Heart right ventricle (tissue), 16 donors: ENCODE data around the gene DZIP3. TPM values are rescaled to one million over a fixed set of nuclear protein-coding genes. Genes with fewer than 3 reads are reported as not detected.

ENCODE experiments used
- ATAC-seq, 8 donors: fragments of 200-7000 bp; cut with Tn5 transposase; one replicate each; pipeline ENCODE4 v1.9.1; 2020; ENCODE audit warnings: mild to moderate bottlenecking in 8 of 8, moderate library complexity in 8 of 8, moderate number of reproducible peaks in 1 of 8
- DNase-seq, 2 donors: peaks; one replicate each; pipeline ENCODE4 v3.0.0-alpha.2; 2020
- H3K27ac ChIP-seq, 10 donors: fragments of 200-600 bp; sonication (generic) in 2 of 10; one replicate each; pipeline versions ENCODE4 v1.5.0 to v1.8.0; 2020 to 2022; ENCODE audit warnings: mild to moderate bottlenecking in 3 of 10
- H3K27me3 ChIP-seq, 7 donors: fragments of 200-600 bp; one replicate each; pipeline ENCODE4 v1.8.0; 2021 to 2022; ENCODE audit warnings: mild to moderate bottlenecking in 2 of 7
- H3K36me3 ChIP-seq, 9 donors: fragments of 200-600 bp; sonication (generic) in 1 of 9; one replicate each; pipeline versions ENCODE4 v1.5.0 to v1.8.0; 2020 to 2022; ENCODE audit warnings: mild to moderate bottlenecking in 2 of 9
- H3K4me1 ChIP-seq, 9 donors: fragments of 200-600 bp; sonication (generic) in 1 of 9; one replicate each; pipeline versions ENCODE4 v1.5.0 to v1.8.0; 2020 to 2022; ENCODE audit warnings: mild to moderate bottlenecking in 4 of 9
- H3K4me3 ChIP-seq, 10 donors: fragments of 200-600 bp; sonication (generic) in 2 of 10; one replicate each; pipeline versions ENCODE4 v1.5.0 to v1.8.0; 2020 to 2022; ENCODE audit warnings: mild to moderate bottlenecking in 7 of 10, moderate library complexity in 2 of 10
- H3K9me3 ChIP-seq, 11 donors: fragments of 200-600 bp in 10 of 11; sonication (generic) in 2 of 11; one replicate each; pipeline versions ENCODE4 v1.5.0 to v1.8.0; 2013 to 2022; ENCODE audit warnings: mild to moderate bottlenecking in 2 of 11, control low read depth in 1 of 11, moderate library complexity in 1 of 11
- WGBS, 2 donors: extraction: QIAGEN DNeasy Blood & Tissue Kit; methylation state at CpG; one replicate each; pipeline ENCODE4 v1.1.7; 2013; ENCODE audit warnings: inconsistent platforms in 1 of 2; 5-methylcytosine and 5-hydroxymethylcytosine counted together
- intact Hi-C, 10 donors: fragments of 100-400 bp; cut with DNase I; formaldehyde crosslinking; loops; one replicate each; pipeline versions ENCODE4 v1.11.1 to v1.14.2; 2022
- polyA plus RNA-seq, 2 donors: library from polyadenylated mRNA; stranded (reverse); fragments of 200-250 nt; gene quantifications; one replicate each; pipeline ENCODE4 v1.2.3, GENCODE V29; 2013
- total RNA-seq, 10 donors: library from RNA; stranded (reverse); fragmentation: NEBNext Ultra II Directional in 3 of 10; extraction: Animal tissue kit (Norgen Biotek cat#: 25700) in 3 of 10; gene quantifications; one replicate each; pipeline versions ENCODE4 v1.2.1 to v1.2.4, GENCODE V29; 2021 to 2023
- TF ChIP-seq, protein P1 (sequence below), 9 donors: fragments of 200-600 bp; sonication (generic) in 2 of 9; IDR thresholded peaks; one replicate each; pipeline versions ENCODE4 v1.5.0 to v1.8.0; 2021 to 2022; ENCODE audit warnings: antibody characterized with exemption in 9 of 9, mild to moderate bottlenecking in 5 of 9, moderate library complexity in 1 of 9
- donor health status: Arrhythmogenic right ventricular cardiomyopathy.
- donor health status: ischemic (EF 13 %, LVEDD 7.1; RV severe dilation, severe dysfunction).
- donor health status: healthy with polysubstance abuse.
- donor health status: DM: no; HTN: yes; CAD: no.
- donor health status: DM: no; HTN: no; CAD: no.
- donor health status: ischemic (EF 25% LVEDD 6.9; RV normal size, moderate dysfunction).
- donor health status: ischemic (EF 25% LVEDD 5.7; RV mildly dilated, moderate dysfunction).
- donor health status: healthy.
- donor health status: DM: yes; HTN: yes; CAD: no.
- donor health status: Ischemic cardiomyopathy.
- donor health status: ischemic (EF 35%, LVEDD 5.7; RV mildly dilated, moderate dysfunction).
- donor health status: nonischemic (EF 11% LVEDD 7.7; RV severe dilation, severe dysfunction).
- donor health status: DM: yes; HTN: yes; CAD: no.
- donor health status: PGD.
- donor health status: ischemic (EF 29% LVEDD 5.4; RV normal size, mild dysfunction).
- donor health status: nonischemic (EF 23%, LVEDD 6.1; RV moderate dilation, normal function).

Gene DZIP3
- total and polyA plus RNA-seq, 12 donors, result 3.0 to 29.0 (median 18.0) TPM

DNA sequence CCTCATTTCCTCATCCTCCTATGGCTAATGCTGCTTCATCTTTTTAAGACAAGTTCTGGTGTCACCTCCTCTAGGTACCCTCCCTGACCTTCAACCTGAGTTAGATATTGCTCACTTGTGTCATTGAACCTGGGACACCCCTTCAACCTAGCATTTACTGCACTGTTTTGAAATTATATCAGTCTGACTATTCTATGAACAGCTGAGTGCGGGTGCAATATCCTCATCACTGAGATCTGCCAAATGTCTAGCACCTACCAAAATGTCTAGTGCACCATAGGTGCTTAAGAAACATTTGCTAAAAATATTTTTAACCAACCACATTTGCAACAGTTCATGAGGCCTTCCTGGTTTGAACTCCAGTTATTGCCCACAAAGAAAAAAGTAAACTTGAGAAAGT lies 133.2 kb downstream of the DZIP3 start:
- intact Hi-C loops, result no loop called here
- no peak overlapping the region for H3K4me3 ChIP-seq
- no peaks in the 10 kb centered on the region for H3K27me3 ChIP-seq
- no peaks in the 10 kb centered on the region for H3K4me1 ChIP-seq
- ATAC-seq (no peak), DNase-seq (no peak)
- H3K9me3 ChIP-seq, result no peaks in the 10 kb centered on the region
- no peaks in the 10 kb centered on the region for H3K36me3 ChIP-seq
- TF ChIP-seq, protein P1, sequence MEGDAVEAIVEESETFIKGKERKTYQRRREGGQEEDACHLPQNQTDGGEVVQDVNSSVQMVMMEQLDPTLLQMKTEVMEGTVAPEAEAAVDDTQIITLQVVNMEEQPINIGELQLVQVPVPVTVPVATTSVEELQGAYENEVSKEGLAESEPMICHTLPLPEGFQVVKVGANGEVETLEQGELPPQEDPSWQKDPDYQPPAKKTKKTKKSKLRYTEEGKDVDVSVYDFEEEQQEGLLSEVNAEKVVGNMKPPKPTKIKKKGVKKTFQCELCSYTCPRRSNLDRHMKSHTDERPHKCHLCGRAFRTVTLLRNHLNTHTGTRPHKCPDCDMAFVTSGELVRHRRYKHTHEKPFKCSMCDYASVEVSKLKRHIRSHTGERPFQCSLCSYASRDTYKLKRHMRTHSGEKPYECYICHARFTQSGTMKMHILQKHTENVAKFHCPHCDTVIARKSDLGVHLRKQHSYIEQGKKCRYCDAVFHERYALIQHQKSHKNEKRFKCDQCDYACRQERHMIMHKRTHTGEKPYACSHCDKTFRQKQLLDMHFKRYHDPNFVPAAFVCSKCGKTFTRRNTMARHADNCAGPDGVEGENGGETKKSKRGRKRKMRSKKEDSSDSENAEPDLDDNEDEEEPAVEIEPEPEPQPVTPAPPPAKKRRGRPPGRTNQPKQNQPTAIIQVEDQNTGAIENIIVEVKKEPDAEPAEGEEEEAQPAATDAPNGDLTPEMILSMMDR (IDR thresholded peaks at IDR 0.05), result no peak
- no peak overlapping the region for H3K27ac ChIP-seq
- 44 to 96% methylated on average over 1 of the region's 1 CpG for WGBS, 2 donors

DNA sequence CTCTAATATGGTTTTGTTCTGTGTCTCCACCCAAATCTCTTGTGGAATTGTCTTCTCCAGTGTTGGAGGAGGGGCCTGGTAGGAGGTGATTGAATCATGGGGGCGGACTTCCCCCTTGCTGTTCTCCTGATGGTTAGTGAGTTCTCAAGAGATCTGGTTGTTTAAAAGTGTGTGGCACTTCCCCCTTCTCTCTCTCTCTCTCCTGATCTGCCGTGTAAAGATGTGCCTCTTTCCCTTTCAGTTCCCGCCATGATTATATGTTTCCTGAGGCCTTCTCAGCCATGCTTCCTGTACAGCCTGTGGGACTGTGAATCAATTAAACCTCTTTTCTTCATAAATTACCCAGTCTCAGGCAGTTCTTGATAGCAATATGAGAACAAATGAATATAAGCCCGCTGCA lies 134.6 kb downstream of the DZIP3 start:
- DNase-seq, result no peak
- H3K9me3 ChIP-seq, result no peaks in the 10 kb centered on the region
- TF ChIP-seq, protein P1 (IDR thresholded peaks at IDR 0.05), result no peak
- no peak overlapping the region for H3K27ac ChIP-seq
- H3K27me3 ChIP-seq, result no peaks in the 10 kb centered on the region
- intact Hi-C loops, result no loop called here
- ATAC-seq, result no peak
- 68 to 77% methylated on average over 4 of the region's 4 CpGs for WGBS, 2 donors
- H3K36me3 ChIP-seq, result no peaks in the 10 kb centered on the region
- H3K4me1 ChIP-seq, result no peaks in the 10 kb centered on the region
- no peak overlapping the region for H3K4me3 ChIP-seq

DNA sequence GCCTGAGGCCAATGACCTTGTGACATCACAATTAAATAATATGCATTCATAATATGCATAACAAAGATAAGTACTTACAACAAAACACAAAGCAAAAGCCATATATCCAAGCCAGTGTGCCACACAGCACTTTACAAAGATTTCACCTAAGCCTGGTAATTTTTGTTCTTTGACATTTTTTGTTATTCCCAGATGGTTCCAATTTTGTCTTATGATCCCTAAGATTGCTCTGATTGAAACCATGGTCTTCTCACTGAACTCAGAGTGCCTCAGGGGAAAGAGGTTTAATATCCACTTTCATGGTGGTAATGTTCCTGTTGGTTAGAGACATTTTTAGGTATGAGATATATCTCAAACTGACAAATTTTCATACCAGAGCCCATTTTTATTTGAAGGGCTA lies 138.6 kb downstream of the DZIP3 start:
- Histone ChIP-seq H3K36me3 (no peaks in the 10 kb centered on the region), H3K27ac (no peak overlapping the region), H3K4me1 (no peaks in the 10 kb centered on the region), H3K4me3 (no peak overlapping the region), H3K9me3 (no peaks in the 10 kb centered on the region), H3K27me3 (no peaks in the 10 kb centered on the region)
- ATAC-seq (no peak), DNase-seq (no peak)
- intact Hi-C loops, result no loop called here
- TF ChIP-seq, protein P1 (IDR thresholded peaks at IDR 0.05), result no peak

DNA sequence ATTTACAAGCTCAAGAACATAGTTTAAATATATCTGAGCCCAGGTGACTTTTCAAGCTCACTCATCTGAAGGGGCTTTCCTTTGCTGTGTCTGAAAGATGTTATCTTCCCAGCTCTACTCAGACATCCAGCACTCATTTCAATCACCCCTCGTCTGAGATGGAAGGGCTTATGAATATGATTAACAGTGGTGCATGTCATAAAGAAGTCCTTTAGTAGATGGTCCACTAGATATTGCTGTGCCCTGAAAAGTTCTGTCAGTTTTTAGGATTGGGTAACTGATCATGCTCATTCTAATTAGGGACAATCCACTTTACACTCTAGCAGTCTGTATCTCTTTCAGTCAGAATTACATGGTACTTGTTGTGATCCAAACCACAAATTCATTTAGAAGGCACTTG lies 139.4 kb downstream of the DZIP3 start:
- Histone ChIP-seq H3K27ac (no peak overlapping the region), H3K9me3 (no peaks in the 10 kb centered on the region), H3K4me1 (no peaks in the 10 kb centered on the region), H3K27me3 (no peaks in the 10 kb centered on the region), H3K36me3 (no peaks in the 10 kb centered on the region), H3K4me3 (no peak overlapping the region)
- intact Hi-C loops, result no loop called here
- DNase-seq (no peak), ATAC-seq (no peak)
- whole genome bisulfite sequencing, 2 donors, result 48 to 68% methylated on average over 1 of the region's 1 CpG
- TF ChIP-seq, protein P1 (IDR thresholded peaks at IDR 0.05), result no peak

DNA sequence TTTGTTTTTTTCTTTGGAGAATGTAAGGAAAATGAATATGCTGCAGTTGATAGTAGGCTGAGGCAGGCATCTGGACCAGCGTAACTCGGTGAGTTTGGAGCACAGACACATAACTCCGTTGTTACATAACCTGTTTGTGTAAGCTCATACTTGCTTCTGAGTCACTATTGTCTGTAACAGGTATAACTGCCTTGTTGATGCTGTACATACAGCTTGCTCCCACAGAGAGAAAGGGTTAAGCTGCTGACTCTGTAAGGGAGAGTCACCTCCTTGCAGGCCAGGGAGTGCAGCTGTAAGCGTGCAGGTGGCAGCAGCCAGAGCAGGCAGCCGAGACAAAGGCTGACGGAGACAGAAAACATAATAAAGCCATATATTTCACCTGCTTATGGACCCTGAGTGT lies 147.3 kb downstream of the DZIP3 start:
- ATAC-seq, result no peak
- no peaks in the 10 kb centered on the region for H3K36me3 ChIP-seq
- DNase-seq, result no peak
- H3K4me1 ChIP-seq, result no peaks in the 10 kb centered on the region
- peaks cover 0 to 10% (median 0%) of the 10 kb centered on the region in 7 donors for H3K27me3 ChIP-seq
- H3K27ac ChIP-seq, result no peak overlapping the region
- no peak overlapping the region for H3K4me3 ChIP-seq
- TF ChIP-seq, protein P1 (IDR thresholded peaks at IDR 0.05), result no peak
- WGBS, 2 donors, result 79% methylated on average over 6 of the region's 6 CpGs
- H3K9me3 ChIP-seq, result no peaks in the 10 kb centered on the region
- intact Hi-C loops, result no loop called here
